ENCODE measurements around the gene TAF11L7. TPM values are rescaled to one million over a fixed set of nuclear protein-coding genes. Genes with fewer than 3 reads are reported as not detected.

TAF11L7 gene
- total and polyA plus RNA-seq, 2 of the 8 experiments (the other 6 are each of a cell fraction or from before 2014, with no cell fraction given) = not detected

- Histone ChIP-seq H2BK5ac (ENCODE audit: low read depth, low read length) (no peak overlapping the region), H3K27ac (ENCODE audit: low read depth, low read length) (no peak overlapping the region), H2BK120ac (replicated peaks; ENCODE audit: low read depth, low read length) (no peak overlapping the region), H3K79me2 (ENCODE audit: control insufficient read depth in 1 of 2, insufficient read depth in 2 of 2, low read length in 2 of 2) (no peaks in the 10 kb centered on the region), H2BK15ac (ENCODE audit: low read length) (no peak overlapping the region), H2AFZ (ENCODE audit: low read length) (no peak overlapping the region), H3K9me3 (ENCODE audit: insufficient read depth in 2 of 2, low read depth in 1 of 2, low read length in 1 of 2) (no peaks in the 10 kb centered on the region), H3K4me2 (ENCODE audit: insufficient read depth in 1 of 2, low read depth in 2 of 2, low read length in 2 of 2) (no peak overlapping the region), H3K14ac (ENCODE audit: insufficient read length) (no peak overlapping the region), H3K18ac (ENCODE audit: extremely low read depth, low read length) (no peak overlapping the region), H3K4me3 (ENCODE audit: extremely low read depth in 1 of 4, insufficient read depth in 2 of 4, low read depth in 3 of 4, low read length in 4 of 4) (no peak overlapping the region), H3K23ac (ENCODE audit: insufficient read length) (no peak overlapping the region), H3K36me3 (ENCODE audit: control insufficient read depth in 2 of 4, insufficient read depth in 4 of 4, low read length in 3 of 4) (no peaks in the 10 kb centered on the region), H2AK5ac (ENCODE audit: low read depth, low read length) (no peak overlapping the region), H3K79me1 (ENCODE audit: low read depth, low read length) (no peaks in the 10 kb centered on the region), H3K23me2 (ENCODE audit: low read depth, low read length) (no peaks in the 10 kb centered on the region), H3K4ac (replicated peaks; ENCODE audit: insufficient read length, low read depth, low read length) (no peak overlapping the region), H3K56ac (replicated peaks; ENCODE audit: insufficient read length, low read depth, low read length) (no peak overlapping the region), H3K4me1 (replicated peaks in 1 of 4; ENCODE audit: control insufficient read depth in 3 of 4, insufficient read depth in 4 of 4, low read length in 3 of 4) (no peaks in the 10 kb centered on the region), H3K9ac (replicated peaks in 1 of 4; ENCODE audit: extremely low read depth in 1 of 4, low read depth in 3 of 4, low read length in 3 of 4) (no peak overlapping the region), H4K20me1 (replicated peaks in 1 of 2; ENCODE audit: control insufficient read depth in 1 of 2, insufficient read depth in 2 of 2, low read length in 2 of 2) (no peaks in the 10 kb centered on the region), H4K91ac (replicated peaks; ENCODE audit: insufficient read length, low read length) (no peak overlapping the region), H4K8ac (ENCODE audit: extremely low read depth, insufficient read depth, low read length) (no peak overlapping the region), H4K5ac (ENCODE audit: insufficient read length, low read depth, low read length) (no peak overlapping the region), H2BK12ac (ENCODE audit: low read depth, low read length) (no peak overlapping the region), H2BK20ac (ENCODE audit: low read length) (no peak overlapping the region), H3K27me3 (replicated peaks in 1 of 4; ENCODE audit: control insufficient read depth in 3 of 4, extremely low read depth in 1 of 4, insufficient read depth in 3 of 4, low read length in 3 of 4) (no peaks in the 10 kb centered on the region)
- 95% methylated on average over 11 of the region's 11 CpGs; no CpG with 5 or more reads in 1 of the 2 experiments for WGBS, 2 experiments (ENCODE audit: extremely low coverage in 1 of 2, insufficient coverage in 1 of 2, insufficient read length in 1 of 2, insufficient replicate concordance in 2 of 2, low coverage in 1 of 2, low lambda C conversion rate in 2 of 2, missing lambda C conversion rate in 1 of 2)
- FAIRE-seq = no peak
- ChIA-PET CTCF (ENCODE audit: partially characterized antibody) (no interaction called here), POLR2A (ENCODE audit: partially characterized antibody) (no interaction called here)
- DNase-seq (ENCODE audit: low read depth in 1 of 2, low spot score in 2 of 2) = no peak
- TF ChIP-seq SUZ12 (IDR thresholded peaks at IDR 0.05; ENCODE audit: low read length) (no peak), EZH2 (IDR thresholded peaks at IDR 0.05; ENCODE audit: low read depth, low read length, severe bottlenecking) (no peak), TBP (IDR thresholded peaks at IDR 0.05; ENCODE audit: low read depth, low read length) (no peak)
Measured at GRCh38 chr5:17625686-17626085, 40.1 kb upstream of the TAF11L7 start.

Data from H1 (cell line).